ENCODE data around the gene HNRNPL. TPM values are rescaled to one million over a fixed set of nuclear protein-coding genes. Genes with fewer than 3 reads are reported as not detected.

HNRNPL gene
- total and polyA plus RNA-seq, 9 of the 15 experiments (the other 6 are each of a cell fraction or from before 2014, with no cell fraction given), result 39.5 to 610 (median 299) TPM

GRCh38 chr19:38849147-38849859 is 483 bp downstream of the HNRNPL start (continued):
- TF ChIP-seq CHD7 (IDR thresholded peaks at IDR 0.05; ENCODE audit: low read depth, low read length) (no peak), MAFK (IDR thresholded peaks at IDR 0.05; ENCODE audit: low read length) (peak; percentile 8; the same call in 1 of the 2 replicates), EP400 (IDR thresholded peaks at IDR 0.05) (peak; percentile 80), MYBL2 (IDR thresholded peaks at IDR 0.05; ENCODE audit: low read depth) (no peak), MYBL2 (CRISPR knock-in tag; IDR thresholded peaks at IDR 0.05; ENCODE audit: borderline replicate concordance) (no peak), YY1 (IDR thresholded peaks at IDR 0.05; ENCODE audit: borderline replicate concordance in 1 of 3, control insufficient read depth in 1 of 3, extremely low read depth in 1 of 3, insufficient read depth in 3 of 3, insufficient read length in 1 of 3, insufficient replicate concordance in 2 of 3, low read depth in 1 of 3, low read length in 2 of 3) (peak in 1 of 3 experiments; percentile 38), ZBTB49 (CRISPR knock-in tag; IDR thresholded peaks at IDR 0.05; ENCODE audit: borderline replicate concordance) (no peak), ZHX1 (conservative IDR thresholded peaks at IDR 0.05; ENCODE audit: low read length) (no peak), DPF2 (IDR thresholded peaks at IDR 0.05) (no peak; the same call in 1 of the 2 replicates)
